Renal pelvis (tissue), 4 donors: Measurements from ENCODE around the gene ACLY. TPM values are rescaled to one million over a fixed set of nuclear protein-coding genes. Genes with fewer than 3 reads are reported as not detected.
"Not testable (repeated sequence)": the region's sequence is repeated elsewhere in the genome, so short reads cannot be mapped to it uniquely, and the experiment has no call there.

Source experiments
- DNase-seq: peaks from one replicate; pipeline ENCODE4 v3.0.0-alpha.2; 2013
- polyA plus RNA-seq, 3 donors: library from polyadenylated mRNA; unstranded; fragments of 120-200 nt; gene quantifications; one replicate each; pipeline ENCODE4 v1.2.1, GENCODE V29; 2013; ENCODE audit not compliant: insufficient read length in 3 of 3

ACLY gene
- polyA plus RNA-seq, 3 donors = 89.5 to 92.9 (median 90.9) TPM

GRCh38 chr17:41836550-41837196 lies 82.1 kb downstream of the ACLY start:
- DNase-seq = no peak

GRCh38 chr17:41835800-41836549 lies 82.8 kb downstream of the ACLY start, which contains the start of gene NT5C3B:
Gene NT5C3B (minus strand): TSS chr17:41836232. CDS start chr17:41836193, 39 bp downstream.
- DNase-seq = peak; percentile 55

- DNase-seq = no peak
Observed at GRCh38 chr17:41835214-41835799, 83.4 kb downstream of the ACLY start.

- not testable (repeated sequence) for DNase-seq
Observed at GRCh38 chr17:41829961-41830360, 88.8 kb downstream of the ACLY start.

DNA sequence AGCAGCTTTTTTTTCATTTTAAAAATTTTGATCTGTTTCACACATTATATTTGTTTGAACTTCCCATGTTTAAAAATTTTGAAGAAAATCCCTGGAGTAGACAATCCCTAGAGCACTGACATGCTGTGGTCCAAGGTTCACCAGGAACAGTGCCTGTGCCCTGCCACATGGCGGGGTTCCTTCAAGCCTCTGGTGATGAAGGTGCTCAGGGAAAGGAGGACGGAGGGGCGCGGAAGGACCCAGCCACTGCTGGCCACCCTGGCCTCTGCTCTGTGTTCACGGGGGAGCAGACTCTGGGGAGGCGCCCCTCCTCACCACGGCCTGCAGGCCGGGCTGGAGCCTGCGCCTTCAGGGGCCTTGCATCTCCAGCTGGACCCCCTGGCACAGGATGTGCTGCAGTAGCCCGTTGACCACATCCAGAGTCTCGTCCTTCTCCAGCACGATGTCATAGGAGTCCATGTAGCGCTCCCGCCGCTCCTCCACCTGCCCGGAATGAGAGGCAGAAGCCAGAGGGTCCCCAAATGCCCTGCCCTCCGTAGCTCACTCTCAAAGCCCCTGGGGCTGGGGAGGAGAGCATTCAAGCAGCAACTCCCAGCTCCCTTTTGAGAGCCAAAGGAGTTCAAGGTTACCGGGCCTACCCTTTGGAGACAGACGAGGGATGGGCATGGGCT lies 93.4 kb downstream of the ACLY start:
- DNase-seq = no peak

- DNase-seq = no peak
Observed at GRCh38 chr17:41824086-41824485, 94.7 kb downstream of the ACLY start.

DNA sequence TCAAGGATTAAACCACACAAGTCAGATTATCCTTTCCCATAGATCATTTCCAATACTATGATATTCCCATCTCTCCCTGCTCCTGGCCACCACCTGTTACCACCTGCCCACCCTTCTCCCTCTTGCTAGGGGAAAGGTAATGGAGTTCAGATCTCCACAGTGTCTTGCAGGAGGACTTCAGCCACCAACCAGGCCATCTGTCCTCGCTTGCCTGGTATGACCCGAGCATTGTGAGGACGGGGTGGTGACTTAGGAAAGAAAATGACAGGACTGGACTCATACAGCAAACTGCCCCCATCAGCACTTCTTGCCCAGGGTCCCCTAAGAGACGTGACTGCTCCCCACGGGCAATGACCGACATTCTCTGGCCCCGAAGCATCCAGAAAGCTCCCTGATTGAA lies 95.2 kb downstream of the ACLY start:
- DNase-seq = no peak

- no peak for DNase-seq
Observed at GRCh38 chr17:41823141-41823524, 95.6 kb downstream of the ACLY start.

- no peak for DNase-seq
Observed at GRCh38 chr17:41822216-41823140, 96.3 kb downstream of the ACLY start.

GRCh38 chr17:41821776-41822175 lies 97.0 kb downstream of the ACLY start:
- no peak for DNase-seq

GRCh38 chr17:41818024-41818423 lies 100.7 kb downstream of the ACLY start:
- DNase-seq = no peak

Other genes starting within 250 kb of the ACLY start
- 100 to 1,000 TPM; 651 to 702 (median 684) TPM for gene EIF1, start 230.1 kb downstream of the ACLY start, polyA plus RNA-seq
- gene GAST, start 206.6 kb downstream of the ACLY start, polyA plus RNA-seq = not detected
- gene HAP1, start 184.3 kb downstream of the ACLY start, polyA plus RNA-seq = 1 to 10 TPM; 1.2 to 1.5 (median 1.3) TPM
- gene JUP, start 132.2 kb downstream of the ACLY start, polyA plus RNA-seq = 100 to 1,000 TPM; 218 to 260 (median 242) TPM
- gene P3H4, start 107.0 kb downstream of the ACLY start, polyA plus RNA-seq = 10 to 100 TPM; 43.4 to 48.8 (median 44.8) TPM
- 100 to 1,000 TPM; 142 to 163 (median 160) TPM for gene FKBP10, start 105.9 kb downstream of the ACLY start, polyA plus RNA-seq
- gene NT5C3B, start 82.7 kb downstream of the ACLY start, polyA plus RNA-seq = 100 to 1,000 TPM in 1 of 3 donors, 10 to 100 TPM in 2; 91.4 to 111 (median 91.7) TPM
- under 1 TPM; 0.24 to 0.27 (median 0.27) TPM for gene KLHL10, start 81.1 kb downstream of the ACLY start, polyA plus RNA-seq
- gene KLHL11, start 53.5 kb downstream of the ACLY start, polyA plus RNA-seq = 10 to 100 TPM in 2 of 3 donors, 1 to 10 TPM in 1; 8.7 to 12.1 (median 10.3) TPM
- 1 to 10 TPM; 5.9 to 8.6 (median 7.6) TPM for gene ODAD4, start 11.7 kb upstream of the ACLY start, polyA plus RNA-seq
- 10 to 100 TPM; 68.3 to 81.0 (median 77.0) TPM for gene CNP, start 47.8 kb upstream of the ACLY start, polyA plus RNA-seq
- gene DNAJC7, start 98.5 kb upstream of the ACLY start, polyA plus RNA-seq = 100 to 1,000 TPM; 140 to 165 (median 150) TPM
- 10 to 100 TPM; 54.6 to 58.4 (median 57.2) TPM for gene NKIRAS2, start 101.1 kb upstream of the ACLY start, polyA plus RNA-seq
- 1 to 10 TPM; 3.8 to 6.2 (median 5.5) TPM for gene C17orf113, start 131.7 kb upstream of the ACLY start, polyA plus RNA-seq
- gene ZNF385C, start 179.5 kb upstream of the ACLY start, polyA plus RNA-seq = 1 to 10 TPM; 6.3 to 9.0 (median 6.9) TPM
- 10 to 100 TPM in 1 of 3 donors, 1 to 10 TPM in 2; 8.6 to 11.2 (median 9.3) TPM for gene DHX58, start 193.8 kb upstream of the ACLY start, polyA plus RNA-seq
- 10 to 100 TPM; 64.7 to 73.3 (median 71.1) TPM for gene KAT2A, start 202.4 kb upstream of the ACLY start, polyA plus RNA-seq
- gene HSPB9, start 203.9 kb upstream of the ACLY start, polyA plus RNA-seq = under 1 TPM; 0.30 to 0.50 (median 0.49) TPM
- gene RAB5C, start 236.0 kb upstream of the ACLY start, polyA plus RNA-seq = 100 to 1,000 TPM; 141 to 155 (median 153) TPM